NCI-H526 (cell line): ENCODE data around the gene PRKAA1.

Experiments used
- DNase-seq, 2 experiments: peaks; one replicate each; lab custom pipeline; 2025; lab: John Stamatoyannopoulos, UW

Gene PRKAA1

DNA sequence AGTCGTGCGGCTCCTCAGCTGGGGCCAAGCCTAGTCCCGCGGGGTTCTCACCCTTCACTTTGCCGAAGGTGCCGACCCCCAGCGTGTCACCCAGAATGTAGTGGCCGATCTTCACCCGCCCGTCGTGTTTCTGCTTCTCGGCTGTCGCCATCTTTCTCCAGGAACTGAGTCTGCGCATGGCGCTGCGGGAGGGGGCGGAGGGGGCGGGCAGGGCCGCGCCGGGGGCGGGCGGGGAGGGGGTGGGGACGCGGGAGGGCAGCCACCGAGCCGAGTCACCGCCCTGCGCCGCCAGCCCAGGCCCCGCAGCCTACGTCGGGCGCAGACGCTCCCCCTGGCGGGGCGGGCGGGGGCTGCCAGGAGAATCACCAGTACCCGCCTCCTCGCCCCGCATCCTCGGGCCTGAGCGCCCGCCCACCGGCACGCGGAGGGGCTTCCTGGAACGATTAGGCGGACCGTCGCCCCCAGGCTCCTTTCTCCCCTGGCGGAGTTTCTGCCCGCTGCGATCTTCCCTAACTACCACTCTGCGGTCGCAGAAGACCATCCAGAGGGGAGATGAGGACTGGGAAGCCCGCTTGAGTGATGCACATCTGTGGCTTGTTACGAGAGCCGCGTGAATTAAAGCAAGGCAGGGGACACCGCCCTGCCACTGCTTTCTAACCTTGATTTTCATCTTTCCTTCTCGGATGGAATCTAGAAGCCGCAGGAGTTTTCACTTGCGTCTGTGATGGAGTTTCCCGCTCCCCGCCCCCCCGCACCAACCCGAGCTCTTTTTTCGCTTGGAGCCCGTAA is at the start of gene PRKAA1:
Gene PRKAA1 (minus strand): TSS at position 363 of the 789 bp plus-strand sequence. CDS start 185 bp downstream, at position 178.
- peak; percentile 92 to 96 for DNase-seq

- no peak for DNase-seq
Measured at GRCh38 chr5:40847525-40847924, 49.4 kb upstream of the PRKAA1 start.

- DNase-seq: no peak
Measured at GRCh38 chr5:40846371-40846770, 48.2 kb upstream of the PRKAA1 start.

DNA sequence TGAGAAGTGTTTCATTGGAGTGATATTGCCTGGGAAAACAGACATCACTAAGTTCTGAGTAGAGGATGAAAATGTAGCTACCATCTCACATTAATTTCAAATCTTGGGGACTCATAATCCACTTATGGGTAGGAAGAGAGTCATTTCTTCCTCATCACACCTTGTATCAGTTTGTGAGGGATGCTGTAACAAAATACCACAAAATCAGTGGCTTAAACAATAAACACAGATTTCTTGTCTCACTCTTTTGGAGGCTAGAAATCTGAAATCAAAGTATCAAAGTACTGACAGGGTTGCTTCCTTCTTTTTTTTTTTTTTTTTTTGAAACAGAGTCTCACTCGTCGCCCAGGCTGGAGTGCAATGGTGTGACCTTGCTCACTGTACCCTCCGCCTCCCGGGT is 46.4 kb upstream of the PRKAA1 start:
- no peak for DNase-seq

DNA sequence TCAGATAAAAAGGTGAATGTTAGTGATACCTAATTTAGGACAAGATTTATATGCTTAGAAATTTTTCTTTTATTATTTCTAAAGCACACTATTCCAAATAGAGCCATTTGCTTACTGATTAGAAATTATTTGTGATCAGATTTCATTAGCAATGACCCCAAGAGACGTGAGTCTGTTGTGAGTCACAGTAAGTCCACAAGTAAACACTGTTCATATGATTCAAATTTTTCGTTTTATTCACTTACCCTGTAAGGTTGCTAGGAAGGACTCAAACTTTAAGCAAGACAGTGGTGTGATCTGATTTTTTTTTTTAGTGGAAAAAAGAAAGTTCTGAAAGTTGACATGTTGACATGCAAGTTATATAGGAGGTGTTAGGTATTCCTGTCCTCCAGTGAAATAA is 44.2 kb upstream of the PRKAA1 start:
- no peak for DNase-seq

- DNase-seq: no peak
Measured at GRCh38 chr5:40841068-40841805, 43.1 kb upstream of the PRKAA1 start, which contains the start of gene CARD6. Gene CARD6, plus strand, starts transcription at chr5:40841367. Its CDS starts 16 bp downstream, at chr5:40841383.

DNA sequence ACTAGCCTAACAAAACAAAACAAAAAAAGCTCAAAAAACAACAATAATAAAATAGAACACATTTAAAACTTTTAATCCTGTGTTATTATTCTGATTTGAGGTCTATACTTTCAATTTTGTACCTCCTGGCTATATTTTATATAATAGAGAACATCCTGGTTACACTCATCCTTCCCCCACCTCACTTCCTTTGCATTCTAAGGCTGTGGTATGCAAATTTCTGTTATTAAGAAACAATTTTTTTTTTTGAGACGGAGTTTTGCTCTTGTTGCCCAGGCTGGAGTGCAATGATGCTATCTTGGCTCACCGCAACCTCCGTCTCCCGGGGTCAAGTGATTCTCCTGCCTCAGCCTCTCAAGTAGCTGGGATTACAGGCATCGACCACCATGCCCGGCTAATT is 39.9 kb upstream of the PRKAA1 start:
- no peak for DNase-seq

GRCh38 chr5:40834849-40835787 is 36.9 kb upstream of the PRKAA1 start, which contains the start of gene RPL37:
Gene RPL37, minus strand, starts transcription at chr5:40835222. Its CDS starts 37 bp downstream, at chr5:40835185.
- peak; percentile 96 to 99 for DNase-seq

DNA sequence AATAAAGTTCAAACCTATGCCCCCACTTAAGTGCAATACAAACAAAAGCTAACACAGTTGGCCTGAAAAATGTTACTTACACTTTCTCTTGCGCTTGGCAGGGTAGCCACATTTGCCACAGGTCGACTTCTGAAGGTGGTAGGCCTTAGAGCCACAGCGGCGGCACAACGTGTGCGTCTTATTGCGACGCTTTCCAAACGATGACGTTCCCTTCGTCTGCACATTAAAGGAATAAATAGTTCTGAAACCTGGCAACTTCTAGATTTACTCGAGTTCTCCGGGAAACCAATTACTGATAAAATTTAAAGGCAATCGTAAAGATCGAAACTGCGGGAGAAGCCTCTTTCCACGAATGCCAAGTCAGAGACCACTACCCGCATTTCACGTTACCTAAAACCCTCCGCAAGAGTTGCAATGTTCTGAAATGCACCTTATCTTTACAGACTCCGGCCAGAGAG is 36.2 kb upstream of the PRKAA1 start:
- DNase-seq: peak; percentile 18 to 39

GRCh38 chr5:40833712-40834229 is 35.6 kb upstream of the PRKAA1 start:
- DNase-seq: no peak

DNA sequence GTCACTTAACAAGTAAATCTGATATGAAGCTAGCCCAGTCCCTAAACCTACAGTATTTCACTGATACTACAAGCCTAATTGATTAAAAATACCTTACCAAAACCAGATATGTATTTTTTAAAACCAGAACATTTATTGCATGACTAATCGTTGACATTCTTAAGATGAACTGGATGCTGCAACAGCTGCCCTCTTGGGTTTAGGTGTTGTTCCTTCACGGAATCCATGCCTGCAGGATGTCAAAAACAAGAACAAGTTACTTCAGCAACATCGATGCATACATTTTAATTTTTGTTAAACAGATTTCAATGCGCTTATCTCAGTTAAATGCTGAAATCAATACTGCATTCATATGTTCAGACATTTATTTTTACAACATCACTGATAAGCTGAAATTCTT is 34.2 kb upstream of the PRKAA1 start:
- no peak for DNase-seq

DNA sequence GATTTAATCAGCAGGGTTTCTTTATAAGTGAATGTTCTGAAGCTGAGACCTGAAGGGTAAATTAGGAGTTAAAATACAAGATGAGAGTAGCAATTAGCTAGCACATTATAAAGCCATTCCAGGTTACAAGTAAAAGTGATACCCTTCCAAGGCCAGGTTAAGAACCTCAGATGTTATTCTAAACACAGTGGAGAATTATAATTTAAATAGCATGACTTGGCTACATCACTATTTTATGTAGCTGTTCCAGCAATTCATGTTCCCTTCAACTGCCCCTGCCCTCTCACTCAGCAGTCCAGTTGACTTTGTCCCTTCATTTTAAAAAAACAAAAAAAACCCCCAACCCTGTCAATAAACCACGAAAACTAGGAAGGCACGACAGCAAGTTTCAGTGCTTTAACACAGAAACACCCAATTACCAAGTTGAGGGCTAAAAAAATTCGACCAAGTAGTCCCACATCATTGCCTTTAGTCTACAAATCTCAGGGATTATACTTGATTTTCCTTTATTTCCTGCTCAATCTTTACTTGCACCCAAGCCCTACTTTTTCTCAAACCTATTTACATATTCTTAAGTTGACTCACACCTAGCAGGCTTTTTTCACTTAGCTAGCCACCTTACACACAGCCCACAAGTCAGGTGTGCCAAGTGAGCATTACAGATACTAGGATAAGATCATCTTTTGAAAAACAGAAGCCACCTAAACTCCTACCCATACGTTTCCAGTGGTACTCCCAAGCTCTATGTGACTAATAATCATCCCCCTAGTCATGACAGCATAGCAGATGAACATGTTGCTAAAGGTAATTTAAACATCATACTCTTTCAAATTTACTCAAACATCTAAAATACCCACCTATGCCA is 33.4 kb upstream of the PRKAA1 start:
- DNase-seq: no peak

- DNase-seq: no peak
Measured at GRCh38 chr5:40829748-40830533, 31.8 kb upstream of the PRKAA1 start.

DNA sequence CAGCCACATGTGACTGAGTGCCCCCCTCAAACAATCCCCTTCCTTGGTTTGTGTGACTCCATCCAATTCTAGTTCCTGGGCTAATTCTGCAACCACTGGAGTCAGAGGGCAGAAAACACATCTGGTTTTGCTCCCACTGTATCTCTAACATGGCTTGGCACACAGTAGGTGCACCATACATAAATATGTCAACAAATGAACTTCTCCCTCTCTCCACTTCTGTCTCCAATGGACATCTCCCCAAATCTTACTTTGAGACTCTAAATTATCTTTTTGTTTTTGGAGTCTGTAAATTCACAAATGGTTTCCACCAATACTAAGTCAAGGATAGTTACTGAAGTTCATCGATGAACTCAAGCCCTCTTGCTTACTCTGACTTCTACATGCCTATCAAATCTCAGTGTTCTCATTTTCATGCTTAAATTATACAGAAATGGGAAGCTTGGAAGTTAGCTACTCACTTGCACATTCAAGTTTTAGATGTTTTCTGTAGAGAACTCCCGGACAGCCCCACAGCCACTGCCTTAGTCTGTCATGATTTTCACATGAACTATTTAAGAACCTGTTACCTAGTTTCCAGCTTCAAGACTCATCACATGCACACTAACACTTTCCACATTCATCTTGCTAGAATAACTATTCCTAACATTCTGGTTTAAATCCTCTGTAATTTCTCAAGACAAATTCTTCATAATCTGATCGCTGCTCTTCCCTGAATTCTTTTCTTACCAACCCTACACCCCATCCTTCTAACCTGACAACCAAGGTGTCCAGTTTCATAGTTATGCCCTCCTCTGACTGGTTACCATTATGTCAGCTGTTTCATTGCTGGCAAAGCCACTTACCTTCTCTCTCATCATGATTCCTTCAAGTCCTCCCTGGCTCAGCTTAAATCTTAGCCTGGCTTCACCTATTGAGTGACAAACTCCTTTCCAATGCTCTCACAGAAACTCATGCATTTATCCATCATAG is 30.8 kb upstream of the PRKAA1 start:
- no peak for DNase-seq

DNA sequence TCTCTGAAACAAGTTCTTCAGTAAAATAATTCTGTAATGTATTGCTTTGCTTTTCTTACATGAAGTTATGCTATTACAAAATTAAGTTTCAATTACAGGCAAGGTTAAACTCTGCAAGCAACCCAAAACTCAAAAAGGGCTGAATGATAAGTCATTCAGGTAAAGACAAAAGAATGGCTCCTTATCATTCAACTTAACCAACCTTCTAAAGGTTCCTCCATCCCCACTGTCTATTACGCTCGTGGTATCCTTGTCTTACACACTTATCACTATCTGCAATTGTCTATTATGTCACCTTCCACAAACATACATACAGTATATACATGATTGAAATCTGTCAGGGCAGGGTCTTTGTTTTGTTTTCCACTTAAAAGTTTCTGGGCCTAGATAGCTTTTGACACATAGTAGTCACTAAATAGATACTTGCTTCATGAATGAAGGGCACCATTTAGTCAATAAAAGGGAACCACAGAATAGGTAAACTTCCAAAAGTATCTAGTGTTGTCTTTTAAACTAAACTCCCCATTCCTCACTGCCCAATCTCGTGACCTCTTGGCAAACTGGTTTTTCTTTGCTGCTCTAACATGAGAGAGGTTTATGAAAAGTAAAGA is 30.0 kb upstream of the PRKAA1 start:
- DNase-seq: no peak

GRCh38 chr5:40827188-40827977 is 29.2 kb upstream of the PRKAA1 start:
- DNase-seq: no peak

DNA sequence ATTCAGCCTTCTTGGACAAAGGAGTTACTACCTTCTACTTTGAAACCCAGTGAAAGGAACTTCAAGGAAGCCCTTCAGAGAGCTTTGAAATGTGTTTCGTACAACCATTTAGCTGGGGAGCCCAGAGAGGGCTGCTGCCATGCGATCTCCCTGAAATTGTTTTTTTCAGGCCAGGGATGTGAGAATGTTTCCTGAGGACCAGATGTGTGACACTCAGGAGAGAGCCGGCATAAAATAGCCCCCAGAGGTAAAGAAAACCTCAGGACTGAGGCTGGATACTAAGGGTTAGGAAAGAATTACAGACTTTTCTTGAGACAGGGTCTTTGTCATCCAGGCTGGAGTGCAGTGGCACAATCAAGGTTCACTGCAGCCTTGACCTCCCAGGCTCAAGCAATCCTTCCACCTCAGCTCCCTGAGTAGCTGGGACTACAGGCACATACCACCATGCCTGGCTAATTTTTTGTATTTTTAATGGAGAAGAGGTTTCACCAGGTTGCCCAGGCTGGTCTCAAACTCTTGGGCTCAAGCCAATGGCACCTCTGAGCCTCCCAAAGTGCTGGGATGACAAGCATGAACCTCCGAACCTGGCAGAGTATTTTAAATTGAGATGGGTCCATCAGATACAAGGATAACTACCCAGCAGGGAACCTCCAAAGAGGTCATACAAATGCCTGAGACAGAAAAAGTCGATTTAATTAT is 28.5 kb upstream of the PRKAA1 start:
- DNase-seq: no peak
